Keratinocyte (primary cell): ENCODE data around the gene UBE2I. TPM values are rescaled to one million over a fixed set of nuclear protein-coding genes. Genes with fewer than 3 reads are reported as not detected.

Experiments
- DNase-seq: peaks from one replicate; pipeline ENCODE4 v3.0.0-alpha.2; 2011; ENCODE audit warnings: low read depth, missing footprints, low spot score
- FAIRE-seq: peaks from 2 replicates; lab custom pipeline; 2011; peaks lifted over from hg19 to GRCh38; lab: Jason Lieb, UNC
- H2AFZ ChIP-seq: 2 replicates; pipeline ENCODE4 v1.6.0; 2012; ENCODE audit warnings: low read length, control low read depth, inconsistent platforms; ENCODE audit not compliant: control insufficient read depth
- H3K27ac ChIP-seq: 2 replicates; pipeline ENCODE4 v1.5.1; 2011; ENCODE audit warnings: low read length; ENCODE audit not compliant: control insufficient read depth, insufficient read depth
- H3K27me3 ChIP-seq: 3 replicates; pipeline ENCODE4 v1.6.0; 2011; ENCODE audit warnings: low read length; ENCODE audit not compliant: control insufficient read depth, insufficient read depth; ENCODE audit errors: extremely low read depth
- H3K36me3 ChIP-seq, 2 experiments: 2 replicates in 1 of 2; 3 replicates in 1 of 2; pipeline ENCODE4 v1.5.1; 2011; ENCODE audit warnings: low read length in 2 of 2, mild to moderate bottlenecking in 1 of 2; ENCODE audit not compliant: control insufficient read depth in 2 of 2, insufficient read depth in 2 of 2; ENCODE audit errors: extremely low read depth in 1 of 2
- H3K4me1 ChIP-seq: 3 replicates; pipeline ENCODE4 v1.5.1; 2011; ENCODE audit warnings: low read length; ENCODE audit not compliant: control insufficient read depth, insufficient read depth; ENCODE audit errors: extremely low read depth
- H3K4me2 ChIP-seq: 3 replicates; pipeline ENCODE4 v1.6.0; 2011; ENCODE audit warnings: low read depth, low read length; ENCODE audit not compliant: control insufficient read depth, insufficient read depth; ENCODE audit errors: extremely low read depth
- H3K4me3 ChIP-seq, 3 experiments: fragments of 200-600 bp in 1 of 3; sonication (generic) in 1 of 3; 2 replicates in 2 of 3; 3 replicates in 1 of 3; pipeline ENCODE4 v1.5.1; 2011 to 2016; ENCODE audit warnings: low read length in 3 of 3, mild to moderate bottlenecking in 3 of 3, control low read depth in 2 of 3, inconsistent platforms in 1 of 3, low read depth in 1 of 3, mixed read lengths in 1 of 3, mixed run types in 1 of 3, moderate library complexity in 1 of 3; ENCODE audit not compliant: control insufficient read depth in 2 of 3, insufficient read depth in 2 of 3; ENCODE audit errors: extremely low read depth in 1 of 3
- H3K79me2 ChIP-seq: 2 replicates; pipeline ENCODE4 v1.6.0; 2012; ENCODE audit warnings: low read length; ENCODE audit not compliant: control insufficient read depth, insufficient read depth
- H3K9ac ChIP-seq: 3 replicates; pipeline ENCODE4 v1.6.0; 2011; ENCODE audit warnings: low read length; ENCODE audit not compliant: control insufficient read depth, insufficient read depth; ENCODE audit errors: extremely low read depth
- H3K9me1 ChIP-seq: 3 replicates; pipeline ENCODE4 v1.6.0; 2011; ENCODE audit warnings: low read length; ENCODE audit not compliant: control insufficient read depth, insufficient read depth; ENCODE audit errors: extremely low read depth
- H3K9me3 ChIP-seq: 2 replicates; pipeline ENCODE4 v1.5.1; 2012; ENCODE audit warnings: low read depth, low read length; ENCODE audit not compliant: control insufficient read depth
- H4K20me1 ChIP-seq: 3 replicates; pipeline ENCODE4 v1.6.0; 2011; ENCODE audit warnings: low read length; ENCODE audit not compliant: control insufficient read depth, insufficient read depth; ENCODE audit errors: extremely low read depth
- CTCF ChIP-seq, 3 experiments: IDR thresholded peaks in 1 of 3; conservative IDR thresholded peaks in 1 of 3; optimal IDR thresholded peaks in 1 of 3; 2 replicates in 2 of 3; 3 replicates in 1 of 3; pipeline versions ENCODE3 to v1.5.1; 2011; ENCODE audit warnings: low read length in 3 of 3, mild to moderate bottlenecking in 3 of 3, moderate library complexity in 2 of 3, control low read depth in 1 of 3, inconsistent platforms in 1 of 3; ENCODE audit not compliant: insufficient read depth in 2 of 3; ENCODE audit errors: extremely low read depth in 1 of 3
- EZH2 ChIP-seq: IDR thresholded peaks from one replicate; pipeline ENCODE4 v1.6.1; 2012; ENCODE audit warnings: inconsistent platforms, mild to moderate bottlenecking, low read length, moderate library complexity
- dilution Hi-C: fragments of 300-500 bp; cut with MboI; formaldehyde crosslinking; loops from one replicate; pipeline ENCODE4 v1.7.0; 2020; ENCODE audit warnings: low sequenced_read_pairs; ENCODE audit not compliant: extremely low pct_ligation_motif_present
- polyA plus RNA-seq, 5 experiments: library from polyadenylated mRNA; depleted of rRNA in 3 of 5; stranded (reverse) in 3 of 5; stranded (forward) in 1 of 5; unstranded in 1 of 5; fragments of >200 nt; gene quantifications; 1 replicate in 1 of 5; 2 replicates in 3 of 5; 3 replicates in 1 of 5; pipeline versions ENCODE4 v1.2.1 to v1.2.3, GENCODE V29; 2011 to 2012; ENCODE audit warnings: missing spikeins in 2 of 5, low read depth in 1 of 5, low replicate concordance in 1 of 5

The UBE2I gene
- polyA plus RNA-seq, 1 donor (not counting 4 experiments of a cell fraction or from before 2014, with no cell fraction given) = 157 TPM

GRCh38 chr16:1325261-1325660 is 15.8 kb downstream of the UBE2I start:
- H3K4me3 ChIP-seq = no peak overlapping the region
- dilution Hi-C loops = no loop called here
- peaks cover 9 to 21% of the 10 kb centered on the region in 2 experiments for H3K36me3 ChIP-seq
- no peaks in the 10 kb centered on the region for H3K9me3 ChIP-seq
- no peak for DNase-seq
- no peak overlapping the region for H3K9ac ChIP-seq
- H3K79me2 ChIP-seq = peaks cover under 1% of the 10 kb centered on the region
- H3K9me1 ChIP-seq = no peaks in the 10 kb centered on the region
- H3K27me3 ChIP-seq = no peaks in the 10 kb centered on the region
- H3K27ac ChIP-seq = no peak overlapping the region
- no peak overlapping the region for H3K4me2 ChIP-seq
- no peaks in the 10 kb centered on the region for H3K4me1 ChIP-seq
- FAIRE-seq = no peak
- TF ChIP-seq EZH2 = no peak
- no peak for TF ChIP-seq CTCF (optimal IDR thresholded peaks at IDR 0.05 in 1 of 3, IDR thresholded peaks at IDR 0.05 in 1 of 3, conservative IDR thresholded peaks at IDR 0.05 in 1 of 3; ENCODE audit: extremely low read depth in 1 of 3, insufficient read depth in 2 of 3, low read length in 3 of 3)
- H2AFZ ChIP-seq = no peak overlapping the region
- peaks cover 3% of the 10 kb centered on the region for H4K20me1 ChIP-seq

GRCh38 chr16:1325673-1326371 is 16.4 kb downstream of the UBE2I start:
- H3K4me1 ChIP-seq = no peaks in the 10 kb centered on the region
- no peaks in the 10 kb centered on the region for H3K9me1 ChIP-seq
- no peak for FAIRE-seq
- no peaks in the 10 kb centered on the region for H3K79me2 ChIP-seq
- dilution Hi-C loops = no loop called here
- H3K27ac ChIP-seq = no peak overlapping the region
- no peak overlapping the region for H3K9ac ChIP-seq
- peaks cover 7 to 18% of the 10 kb centered on the region in 2 experiments for H3K36me3 ChIP-seq
- H3K27me3 ChIP-seq = no peaks in the 10 kb centered on the region
- no peak overlapping the region for H2AFZ ChIP-seq
- H3K4me2 ChIP-seq = no peak overlapping the region
- no peak overlapping the region for H3K4me3 ChIP-seq
- peaks cover 3% of the 10 kb centered on the region for H4K20me1 ChIP-seq
- no peak for DNase-seq
- no peak for TF ChIP-seq EZH2
- no peak for TF ChIP-seq CTCF (optimal IDR thresholded peaks at IDR 0.05 in 1 of 3, IDR thresholded peaks at IDR 0.05 in 1 of 3, conservative IDR thresholded peaks at IDR 0.05 in 1 of 3; ENCODE audit: extremely low read depth in 1 of 3, insufficient read depth in 2 of 3, low read length in 3 of 3)
- H3K9me3 ChIP-seq = no peaks in the 10 kb centered on the region
